Cerebellar nuclear complex (tissue), 1 donor: ENCODE data around the gene RASL11A.
"Not testable (repeated sequence)": the region's sequence is repeated elsewhere in the genome, so short reads cannot be mapped to it uniquely, and the experiment has no call there.

Experiments
- DNase-seq, 2 experiments: peaks; one replicate each; lab custom pipeline; 2025; lab: John Stamatoyannopoulos, UW

The RASL11A gene

GRCh38 chr13:27270594-27271520 is at the start of gene RASL11A:
TSS of gene RASL11A (plus strand) at chr13:27270830. CDS start at chr13:27270945, 115 bp downstream.
- DNase-seq = peak in 1 of 2 experiments; percentile 57

GRCh38 chr13:27222100-27222499 is 48.5 kb upstream of the RASL11A start:
- not testable (repeated sequence) for DNase-seq

- no peak for DNase-seq
These were observed 43.6 kb upstream of the RASL11A start for GRCh38 chr13:27226991-27227390.

- DNase-seq = no peak
These were observed 42.5 kb upstream of the RASL11A start for GRCh38 chr13:27228131-27228530.

GRCh38 chr13:27229642-27230041 is 41.0 kb upstream of the RASL11A start:
- no peak for DNase-seq

GRCh38 chr13:27233964-27234363 is 36.7 kb upstream of the RASL11A start:
- DNase-seq = no peak

- DNase-seq = no peak
These were observed 34.2 kb upstream of the RASL11A start for GRCh38 chr13:27236478-27236877.

GRCh38 chr13:27242702-27243101 is 27.9 kb upstream of the RASL11A start:
- DNase-seq = no peak

- no peak for DNase-seq
These were observed 25.0 kb upstream of the RASL11A start for GRCh38 chr13:27245610-27246009.

GRCh38 chr13:27250833-27251165 is 19.8 kb upstream of the RASL11A start:
- DNase-seq = no peak

- peak; percentile 38 to 96 for DNase-seq
These were observed 19.2 kb upstream of the RASL11A start, which contains the start of gene RPL21 for GRCh38 chr13:27251166-27252091. TSS of gene RPL21 (plus strand) at chr13:27251558. CDS start at chr13:27253777, 2,219 bp downstream.

GRCh38 chr13:27252467-27252866 is 18.2 kb upstream of the RASL11A start:
- DNase-seq = no peak

- no peak for DNase-seq
These were observed 13.4 kb upstream of the RASL11A start for GRCh38 chr13:27257233-27257568.

GRCh38 chr13:27257648-27258253 is 12.9 kb upstream of the RASL11A start:
- DNase-seq = no peak

GRCh38 chr13:27258637-27259386 is 11.8 kb upstream of the RASL11A start:
- DNase-seq = no peak

GRCh38 chr13:27259831-27260230 is 10.8 kb upstream of the RASL11A start:
- DNase-seq = no peak

GRCh38 chr13:27261396-27261795 is 9.2 kb upstream of the RASL11A start:
- DNase-seq = no peak

- DNase-seq = no peak
These were observed 7.2 kb upstream of the RASL11A start for GRCh38 chr13:27263438-27263837.

- no peak for DNase-seq
These were observed 6.4 kb upstream of the RASL11A start for GRCh38 chr13:27264181-27264580.

GRCh38 chr13:27264648-27265047 is 6.0 kb upstream of the RASL11A start:
- DNase-seq = no peak

- DNase-seq = no peak
These were observed 3.7 kb upstream of the RASL11A start for GRCh38 chr13:27266917-27267316.

GRCh38 chr13:27267596-27267995 is 3.0 kb upstream of the RASL11A start:
- DNase-seq = no peak
